Measurements from ENCODE around the gene C6orf15. TPM values are rescaled to one million over a fixed set of nuclear protein-coding genes. Genes with fewer than 3 reads are reported as not detected.

Gene C6orf15
- total and polyA plus RNA-seq, 2 donors (not counting 3 experiments of a cell fraction or from before 2014, with no cell fraction given), result not detected

GRCh38 chr6:31075528-31075927 lies 36.8 kb downstream of the C6orf15 start:
- H3K9ac ChIP-seq (replicated peaks; ENCODE audit: extremely low read depth, insufficient read depth, low read length), result no peak overlapping the region
- H3K27me3 ChIP-seq (ENCODE audit: control insufficient read depth in 2 of 2, insufficient read depth in 2 of 2, low read length in 2 of 2), result no peaks in the 10 kb centered on the region
- H3K4me3 ChIP-seq (replicated peaks in 1 of 3; ENCODE audit: insufficient read depth in 1 of 3, low read depth in 1 of 3, low read length in 3 of 3), result no peak overlapping the region
- ChIA-PET CTCF (interaction anchor here (0.7 kb wide), 1 partner anchor 394 kb away, joined by 3 read pairs; no protein-coding TSS in a partner anchor), POLR2A (no interaction called here)
- H3K36me3 ChIP-seq (ENCODE audit: control insufficient read depth in 2 of 2, extremely low read depth in 1 of 2, insufficient read depth in 2 of 2, low read length in 2 of 2), result no peaks in the 10 kb centered on the region
- no peak overlapping the region for H2AFZ ChIP-seq (ENCODE audit: low read depth, low read length)
- no peak for DNase-seq (ENCODE audit: low read depth, low spot score)
- H3K27ac ChIP-seq (ENCODE audit: insufficient read depth, low read depth, low read length), result no peak overlapping the region
- peaks cover 10% of the 10 kb centered on the region for H3K4me1 ChIP-seq (ENCODE audit: control insufficient read depth, extremely low read depth, insufficient read depth, low read length)
- intact Hi-C loops (cut with micrococcal nuclease), result no loop called here
- no peaks in the 10 kb centered on the region for H3K9me3 ChIP-seq (replicated peaks; ENCODE audit: control insufficient read depth, insufficient read depth, low read length)
- FAIRE-seq, result no peak
- no peak overlapping the region for H3K4me2 ChIP-seq (ENCODE audit: insufficient read depth, low read length)
- no TSS peak for BruUV-seq (replicated peaks)
- no peaks in the 10 kb centered on the region for H3K79me2 ChIP-seq (ENCODE audit: control insufficient read depth, insufficient read depth, low read length)
- TF ChIP-seq CTCF (IDR thresholded peaks at IDR 0.05; ENCODE audit: extremely low read depth in 1 of 2, insufficient read depth in 1 of 2, low read depth in 1 of 2, low read length in 2 of 2), result no peak
- no peak for TF ChIP-seq POLR2AphosphoS5 (IDR thresholded peaks at IDR 0.05; ENCODE audit: insufficient read depth, low read depth, low read length)
- TF ChIP-seq GATA2 (IDR thresholded peaks at IDR 0.05; ENCODE audit: insufficient read depth, insufficient read length, low read depth, low read length), result no peak
- no peak for TF ChIP-seq MAX (IDR thresholded peaks at IDR 0.05; ENCODE audit: insufficient read depth, insufficient read length)
- TF ChIP-seq POLR2A (IDR thresholded peaks at IDR 0.05; ENCODE audit: low read depth, low read length), result no peak
- TF ChIP-seq MYC (IDR thresholded peaks at IDR 0.05; ENCODE audit: low read depth, low read length), result no peak
- no peak for TF ChIP-seq EZH2 (IDR thresholded peaks at IDR 0.05; ENCODE audit: borderline replicate concordance, low read depth, low read length, severe bottlenecking)
- no peak for TF ChIP-seq FOS (IDR thresholded peaks at IDR 0.05; ENCODE audit: borderline replicate concordance, insufficient read depth, low read length)
- no peak for TF ChIP-seq JUN (IDR thresholded peaks at IDR 0.05; ENCODE audit: borderline replicate concordance, insufficient read depth, insufficient read length, low read depth)
- no peaks in the 10 kb centered on the region for H3K9me1 ChIP-seq (replicated peaks; ENCODE audit: control insufficient read depth, extremely low read depth, insufficient read depth, low read length)
- H4K20me1 ChIP-seq (replicated peaks; ENCODE audit: control insufficient read depth, extremely low read depth, insufficient read depth, low read length), result no peaks in the 10 kb centered on the region
- dilution Hi-C loops (cut with MboI; ENCODE audit: extremely low pct_ligation_motif_present, low sequenced_read_pairs), result no loop called here

Measured in endothelial cell of umbilical vein (primary cell).